SJSA1 (cell line): ENCODE data around the gene DGKG. TPM values are rescaled to one million over a fixed set of nuclear protein-coding genes. Genes with fewer than 3 reads are reported as not detected.

Experiments
- DNase-seq, 2 experiments: peaks; one replicate each; pipeline ENCODE4 v3.0.0-alpha.2; 2015 to 2020; ENCODE audit warnings: low spot score in 2 of 2, low read depth in 1 of 2
- H3K27ac ChIP-seq: fragments of 250-450 bp; sonication (Bioruptor Pico); 2 replicates; pipeline ENCODE4 v1.5.1; 2020; ENCODE audit warnings: mild to moderate bottlenecking, moderate library complexity
- H3K27me3 ChIP-seq: fragments of 250-450 bp; sonication (Bioruptor Pico); replicated peaks from 2 replicates; pipeline ENCODE4 v1.5.1; 2020; ENCODE audit warnings: mild to moderate bottlenecking, moderate library complexity
- H3K36me3 ChIP-seq: fragments of 250-450 bp; sonication (Bioruptor Pico); 2 replicates; pipeline ENCODE4 v1.5.1; 2020; ENCODE audit warnings: mild to moderate bottlenecking
- H3K4me1 ChIP-seq: fragments of 250-450 bp; sonication (Bioruptor Pico); replicated peaks from 2 replicates; pipeline ENCODE4 v1.6.1; 2021; ENCODE audit warnings: mild to moderate bottlenecking
- H3K4me3 ChIP-seq: fragments of 250-450 bp; sonication (Bioruptor Pico); 2 replicates; pipeline ENCODE4 v1.5.1; 2020; ENCODE audit warnings: mild to moderate bottlenecking
- H3K9me3 ChIP-seq: fragments of 250-450 bp; sonication (Bioruptor Pico); replicated peaks from 2 replicates; pipeline ENCODE4 v1.5.1; 2020; ENCODE audit warnings: mild to moderate bottlenecking
- total RNA-seq: library from RNA; depleted of rRNA; stranded (reverse); fragments of >200 nt; shearing (Covaris generic); gene quantifications from 2 replicates; pipeline ENCODE4 v1.2.3, GENCODE V29; 2014

The DGKG gene
- total RNA-seq, 1 experiment from 2014 or later: 0.97 TPM

GRCh38 chr3:186141790-186142189 lies 220.2 kb downstream of the DGKG start:
- Histone ChIP-seq H3K9me3 (no peaks in the 10 kb centered on the region), H3K4me3 (no peak overlapping the region)

DNA sequence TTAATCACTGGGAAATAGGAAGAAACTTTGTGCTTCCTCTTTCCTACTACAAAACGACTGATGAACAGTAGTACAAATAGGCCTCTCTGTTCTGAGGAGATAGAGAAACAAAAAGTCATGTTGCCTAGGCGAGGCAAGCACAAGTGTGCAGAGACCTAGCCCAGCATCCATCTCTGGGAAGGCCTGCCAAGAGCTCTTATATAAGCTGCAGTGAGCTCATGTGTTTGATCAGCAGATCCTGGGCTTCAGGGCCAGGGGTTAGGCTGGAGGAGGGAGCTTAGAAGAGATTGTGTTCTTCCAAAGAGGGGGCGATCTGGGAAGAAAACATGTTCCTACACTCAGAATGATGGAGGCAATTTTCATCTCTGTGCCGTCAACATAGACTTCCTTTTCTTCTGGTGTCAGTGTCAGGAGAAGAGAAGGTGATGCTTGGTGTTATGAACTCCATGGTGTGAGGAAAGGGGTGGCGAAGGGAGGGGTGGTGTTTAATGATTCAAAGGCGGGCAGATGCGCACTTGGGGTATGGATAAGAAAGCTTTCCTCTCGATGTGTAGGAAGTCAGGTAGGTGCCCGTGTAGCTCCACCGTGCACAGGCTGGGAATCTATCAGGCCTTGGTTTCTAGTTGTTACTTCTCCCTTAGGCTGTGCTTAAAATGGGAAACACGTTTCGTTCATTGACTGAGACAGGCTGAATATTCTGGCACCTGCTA lies 223.6 kb downstream of the DGKG start:
- H3K4me1 ChIP-seq: no peaks in the 10 kb centered on the region
- no peaks in the 10 kb centered on the region for H3K36me3 ChIP-seq
- no peak overlapping the region for H3K4me3 ChIP-seq
- H3K9me3 ChIP-seq: no peaks in the 10 kb centered on the region
- H3K27ac ChIP-seq: no peak overlapping the region
- no peak for DNase-seq
- H3K27me3 ChIP-seq: peaks cover 5% of the 10 kb centered on the region; the same call in 1 of the 2 replicates

More at GRCh38 chr3:186141790-186142189, 220.2 kb downstream of the DGKG start:
- no peaks in the 10 kb centered on the region for H3K4me1 ChIP-seq
- H3K27me3 ChIP-seq: peaks cover 5% of the 10 kb centered on the region; the same call in 1 of the 2 replicates
- no peak overlapping the region for H3K27ac ChIP-seq
- no peak for DNase-seq
- no peaks in the 10 kb centered on the region for H3K36me3 ChIP-seq

GRCh38 chr3:186137051-186137685 lies 224.9 kb downstream of the DGKG start:
- no peak for DNase-seq
- Histone ChIP-seq H3K4me3 (no peak overlapping the region), H3K27me3 (peaks cover under 1% of the 10 kb centered on the region; the same call in 1 of the 2 replicates), H3K36me3 (no peaks in the 10 kb centered on the region), H3K9me3 (no peaks in the 10 kb centered on the region), H3K27ac (no peak overlapping the region), H3K4me1 (no peaks in the 10 kb centered on the region)

- Histone ChIP-seq H3K4me1 (no peaks in the 10 kb centered on the region), H3K27me3 (no peaks in the 10 kb centered on the region), H3K4me3 (no peak overlapping the region), H3K36me3 (no peaks in the 10 kb centered on the region), H3K27ac (no peak overlapping the region), H3K9me3 (no peaks in the 10 kb centered on the region)
- no peak for DNase-seq
Observed at GRCh38 chr3:186133980-186134379, 228.1 kb downstream of the DGKG start.

- Histone ChIP-seq H3K36me3 (no peaks in the 10 kb centered on the region), H3K27me3 (no peaks in the 10 kb centered on the region), H3K9me3 (no peaks in the 10 kb centered on the region), H3K27ac (no peak overlapping the region), H3K4me1 (no peaks in the 10 kb centered on the region), H3K4me3 (no peak overlapping the region)
- DNase-seq: no peak
Observed at GRCh38 chr3:186132487-186132886, 229.5 kb downstream of the DGKG start.

- no peaks in the 10 kb centered on the region for H3K9me3 ChIP-seq
- no peaks in the 10 kb centered on the region for H3K36me3 ChIP-seq
- no peaks in the 10 kb centered on the region for H3K4me1 ChIP-seq
- no peak overlapping the region for H3K27ac ChIP-seq
- DNase-seq: no peak
- H3K27me3 ChIP-seq: no peaks in the 10 kb centered on the region
- H3K4me3 ChIP-seq: no peak overlapping the region
Observed at GRCh38 chr3:186129206-186129605, 232.8 kb downstream of the DGKG start.

DNA sequence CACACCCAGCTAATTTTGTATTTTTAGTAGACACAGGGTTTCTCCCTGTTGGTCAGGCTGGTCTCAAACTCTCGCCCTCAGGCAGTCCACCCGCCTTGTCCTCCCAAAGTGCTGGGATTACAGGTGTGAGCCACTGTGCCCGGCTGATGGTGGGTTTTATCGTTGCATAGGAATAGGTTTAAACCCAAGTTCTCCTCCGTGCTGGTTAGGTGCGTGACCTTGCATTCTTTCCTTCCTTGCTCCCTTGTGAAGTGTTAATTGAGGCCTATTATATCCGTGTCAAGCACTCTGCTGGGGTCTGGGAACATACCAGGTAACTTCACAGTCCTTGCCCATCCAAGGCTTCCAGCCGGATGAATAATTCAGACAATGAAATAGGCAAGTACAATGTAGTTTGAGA lies 233.9 kb downstream of the DGKG start:
- H3K4me3 ChIP-seq: no peak overlapping the region
- H3K36me3 ChIP-seq: no peaks in the 10 kb centered on the region
- no peak overlapping the region for H3K27ac ChIP-seq
- no peaks in the 10 kb centered on the region for H3K4me1 ChIP-seq
- no peaks in the 10 kb centered on the region for H3K9me3 ChIP-seq
- DNase-seq: no peak
- no peaks in the 10 kb centered on the region for H3K27me3 ChIP-seq

DNA sequence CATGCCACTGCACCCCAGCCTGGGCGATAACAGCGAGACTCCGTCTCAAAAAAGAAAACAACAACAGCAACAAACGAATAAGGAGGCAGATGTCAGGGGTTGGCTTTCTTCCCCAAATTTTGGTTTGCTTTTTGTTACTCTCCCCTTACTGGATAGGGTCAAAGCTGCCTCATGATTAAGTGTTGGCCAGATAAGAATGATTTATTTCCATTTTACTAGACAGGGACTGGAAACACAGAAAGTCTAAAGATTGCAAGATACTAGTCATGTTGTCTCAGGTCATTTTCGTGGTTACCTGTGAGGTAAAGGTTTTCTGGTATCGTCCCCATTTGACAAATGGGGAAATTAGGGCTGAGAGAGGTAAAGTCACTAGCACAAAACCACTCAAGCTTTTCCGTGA lies 234.6 kb downstream of the DGKG start:
- no peak for DNase-seq
- Histone ChIP-seq H3K9me3 (no peaks in the 10 kb centered on the region), H3K36me3 (no peaks in the 10 kb centered on the region), H3K27me3 (no peaks in the 10 kb centered on the region), H3K4me1 (no peaks in the 10 kb centered on the region), H3K27ac (no peak overlapping the region), H3K4me3 (no peak overlapping the region)

- no peak overlapping the region for H3K4me3 ChIP-seq
- H3K36me3 ChIP-seq: no peaks in the 10 kb centered on the region
- H3K27ac ChIP-seq: no peak overlapping the region
- H3K27me3 ChIP-seq: no peaks in the 10 kb centered on the region
- no peaks in the 10 kb centered on the region for H3K4me1 ChIP-seq
- H3K9me3 ChIP-seq: no peaks in the 10 kb centered on the region
- no peak for DNase-seq
Observed at GRCh38 chr3:186125118-186125517, 236.9 kb downstream of the DGKG start.

- Histone ChIP-seq H3K27me3 (no peaks in the 10 kb centered on the region), H3K4me3 (no peak overlapping the region), H3K36me3 (no peaks in the 10 kb centered on the region), H3K4me1 (no peaks in the 10 kb centered on the region), H3K27ac (no peak overlapping the region), H3K9me3 (no peaks in the 10 kb centered on the region)
- no peak for DNase-seq
Observed at GRCh38 chr3:186124592-186124991, 237.4 kb downstream of the DGKG start.

DNA sequence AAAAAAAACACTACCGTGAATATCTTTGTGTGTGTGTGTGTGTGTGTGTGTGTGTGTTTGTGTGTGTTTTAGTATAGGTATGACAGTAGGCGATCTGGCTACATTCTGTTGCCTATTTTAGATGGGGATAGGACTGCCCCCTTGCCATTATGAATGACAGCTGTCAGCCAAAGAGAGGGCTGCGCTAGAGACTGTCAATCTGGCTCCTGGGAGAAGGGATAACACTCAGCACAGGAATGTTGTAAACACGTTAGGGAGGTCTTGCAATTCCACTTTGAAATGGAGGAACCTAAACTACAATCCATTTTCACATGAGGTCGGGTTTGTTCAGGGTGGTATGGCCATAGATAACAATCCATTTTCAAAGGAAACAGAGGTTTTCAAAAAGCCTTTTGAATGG lies 239.0 kb downstream of the DGKG start:
- Histone ChIP-seq H3K4me1 (no peaks in the 10 kb centered on the region), H3K9me3 (no peaks in the 10 kb centered on the region), H3K27me3 (no peaks in the 10 kb centered on the region), H3K4me3 (no peak overlapping the region), H3K36me3 (no peaks in the 10 kb centered on the region), H3K27ac (no peak overlapping the region)
- DNase-seq: no peak

- H3K4me1 ChIP-seq: no peaks in the 10 kb centered on the region
- no peaks in the 10 kb centered on the region for H3K9me3 ChIP-seq
- no peak overlapping the region for H3K27ac ChIP-seq
- H3K27me3 ChIP-seq: no peaks in the 10 kb centered on the region
- H3K36me3 ChIP-seq: no peaks in the 10 kb centered on the region
- no peak for DNase-seq
- H3K4me3 ChIP-seq: no peak overlapping the region
Observed at GRCh38 chr3:186121968-186122367, 240.1 kb downstream of the DGKG start.

DNA sequence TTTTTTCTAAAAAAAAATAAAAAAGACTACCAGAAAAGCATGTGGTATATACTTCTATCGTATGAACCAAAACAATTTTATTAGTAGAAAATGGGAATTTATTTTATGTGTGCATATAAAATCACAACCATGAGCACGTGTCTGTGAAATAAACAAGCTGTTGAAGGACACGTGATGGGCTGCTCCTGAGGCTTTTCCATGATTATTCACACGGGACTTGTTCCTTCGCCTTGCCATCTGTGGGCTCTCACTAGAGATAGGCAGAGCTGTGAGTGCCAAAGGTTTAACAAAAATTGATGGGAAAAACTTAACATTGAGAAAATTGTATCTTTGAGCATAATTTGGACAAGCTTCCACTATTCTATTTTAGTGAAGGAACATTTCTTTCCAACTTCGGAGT lies 240.8 kb downstream of the DGKG start:
- no peak for DNase-seq
- H3K4me1 ChIP-seq: no peaks in the 10 kb centered on the region
- no peaks in the 10 kb centered on the region for H3K9me3 ChIP-seq

DNA sequence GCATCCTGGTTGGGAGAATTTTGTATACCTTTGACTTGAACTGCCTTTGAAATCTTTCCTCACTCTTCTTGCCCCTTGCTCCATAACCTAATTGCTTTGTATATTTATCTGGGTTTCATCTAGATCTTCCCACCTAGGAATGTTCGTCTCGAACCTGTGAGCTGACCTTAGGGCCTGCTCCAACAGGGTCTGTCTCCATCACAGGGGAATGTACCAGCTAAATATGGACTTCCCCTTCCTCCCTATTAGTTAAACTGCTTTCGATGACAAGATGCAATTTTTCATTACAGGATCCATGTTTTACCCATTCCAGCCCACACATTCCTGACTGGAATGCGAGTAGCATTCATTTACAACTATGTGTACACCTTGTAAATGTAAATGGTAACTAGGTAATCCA lies 242.5 kb downstream of the DGKG start:
- no peaks in the 10 kb centered on the region for H3K9me3 ChIP-seq
- no peaks in the 10 kb centered on the region for H3K36me3 ChIP-seq
- H3K27ac ChIP-seq: no peak overlapping the region
- no peaks in the 10 kb centered on the region for H3K27me3 ChIP-seq
- no peak overlapping the region for H3K4me3 ChIP-seq
- no peaks in the 10 kb centered on the region for H3K4me1 ChIP-seq
- no peak for DNase-seq

More for the DNA sequence above, 240.8 kb downstream of the DGKG start:
- Histone ChIP-seq H3K27me3 (no peaks in the 10 kb centered on the region), H3K36me3 (no peaks in the 10 kb centered on the region), H3K4me3 (no peak overlapping the region), H3K27ac (no peak overlapping the region)
